Neural cell (in vitro differentiated cells): Measurements from ENCODE around the gene ACIN1. TPM values are rescaled to one million over a fixed set of nuclear protein-coding genes. Genes with fewer than 3 reads are reported as not detected.

Experiments used
- H2AFZ ChIP-seq: fragments of 200-600, 300-800 bp; sonication (generic), shearing (Covaris generic); 2 replicates; pipeline ENCODE4 v1.6.0; 2014; ENCODE audit warnings: low read depth, mild to moderate bottlenecking, antibody characterized with exemption, low read length, moderate library complexity
- H3F3A ChIP-seq: fragments of 200-600 bp; shearing (Covaris generic); 2 replicates; pipeline ENCODE4 v1.6.1; 2016; ENCODE audit warnings: mild to moderate bottlenecking, moderate library complexity, mixed read lengths, antibody characterized with exemption, low read length; ENCODE audit not compliant: insufficient read depth, poor library complexity, severe bottlenecking
- H3K27ac ChIP-seq: fragments of 200-600, 300-800 bp; sonication (generic), shearing (Covaris generic); 2 replicates; pipeline ENCODE4 v1.5.1; 2014; ENCODE audit warnings: mild to moderate bottlenecking, low read length, moderate library complexity
- H3K27me3 ChIP-seq: fragments of 300-800, 200-600 bp; sonication (generic), shearing (Covaris generic); 2 replicates; pipeline ENCODE4 v1.6.0; 2014; ENCODE audit warnings: mild to moderate bottlenecking, low read depth, low read length, moderate library complexity; ENCODE audit not compliant: insufficient read depth
- H3K36me3 ChIP-seq: fragments of 300-800, 200-600 bp; sonication (generic), shearing (Covaris generic); 2 replicates; pipeline ENCODE4 v1.5.1; 2014; ENCODE audit warnings: mild to moderate bottlenecking, antibody characterized with exemption, low read length, moderate library complexity; ENCODE audit not compliant: insufficient read depth
- H3K4me2 ChIP-seq: fragments of 300-800, 200-600 bp; sonication (generic), shearing (Covaris generic); 2 replicates; pipeline ENCODE4 v1.6.0; 2014; ENCODE audit warnings: mild to moderate bottlenecking, low read length
- H3K4me3 ChIP-seq: fragments of 300-800, 200-600 bp; sonication (generic), shearing (Covaris generic); 2 replicates; pipeline ENCODE4 v1.5.1; 2014; ENCODE audit warnings: mild to moderate bottlenecking, low read length, moderate library complexity
- H3K79me2 ChIP-seq: fragments of 200-600 bp; shearing (Covaris generic); replicated peaks from 2 replicates; pipeline ENCODE4 v1.6.0; 2014; ENCODE audit warnings: mild to moderate bottlenecking, low read length, moderate library complexity; ENCODE audit not compliant: insufficient read depth
- H3K9ac ChIP-seq: fragments of 300-800, 200-600 bp; sonication (generic), shearing (Covaris generic); 2 replicates; pipeline ENCODE4 v1.6.1; 2016; ENCODE audit warnings: mild to moderate bottlenecking, low read length, mixed read lengths
- H3K9me2 ChIP-seq: fragments of 200-600 bp; shearing (Covaris generic); 2 replicates; pipeline ENCODE4 v1.6.1; 2016; ENCODE audit warnings: mild to moderate bottlenecking, low read length, mixed read lengths; ENCODE audit not compliant: insufficient read depth
- H3K9me3 ChIP-seq: fragments of 200-600, 300-800 bp; sonication (generic), shearing (Covaris generic); 2 replicates; pipeline ENCODE4 v1.6.1; 2016; ENCODE audit warnings: mild to moderate bottlenecking, mixed run types, low read length, moderate library complexity, mixed read lengths
- H4K20me1 ChIP-seq: fragments of 200-600 bp; shearing (Covaris generic); 2 replicates; pipeline ENCODE4 v1.6.1; 2016; ENCODE audit warnings: mild to moderate bottlenecking, mixed run types; ENCODE audit not compliant: insufficient read depth
- CTCF ChIP-seq: fragments of 450-650 bp; IDR thresholded peaks from 2 replicates; pipeline ENCODE4 v1.5.1; 2014; ENCODE audit warnings: antibody characterized with exemption, mild to moderate bottlenecking, moderate library complexity; ENCODE audit not compliant: poor library complexity, severe bottlenecking
- EP300 ChIP-seq: fragments of 450-650 bp; conservative IDR thresholded peaks from 2 replicates; pipeline ENCODE4 v1.6.1; 2014; ENCODE audit warnings: antibody characterized with exemption, mild to moderate bottlenecking, moderate library complexity; ENCODE audit not compliant: poor library complexity, severe bottlenecking
- EZH2 ChIP-seq: fragments of 200-600, 300-800 bp; shearing (Covaris generic), sonication (generic); IDR thresholded peaks from 2 replicates; pipeline ENCODE4 v1.6.1; 2014; ENCODE audit warnings: antibody characterized with exemption, low read length, borderline replicate concordance, mild to moderate bottlenecking; ENCODE audit not compliant: insufficient read depth, poor library complexity, severe bottlenecking
- MXI1 ChIP-seq: fragments of 450-650 bp; conservative IDR thresholded peaks from 2 replicates; pipeline ENCODE4 v1.6.1; 2014; ENCODE audit warnings: antibody characterized with exemption, mild to moderate bottlenecking; ENCODE audit not compliant: poor library complexity, severe bottlenecking
- POLR2AphosphoS5 ChIP-seq: IDR thresholded peaks from 2 replicates; pipeline ENCODE4 v1.6.1; 2012
- RAD21 ChIP-seq: fragments of 450-650 bp; conservative IDR thresholded peaks from 2 replicates; pipeline ENCODE4 v1.6.1; 2014; ENCODE audit warnings: antibody characterized with exemption, mild to moderate bottlenecking, moderate library complexity
- REST ChIP-seq: IDR thresholded peaks from 2 replicates; pipeline ENCODE4 v1.6.1; 2012; ENCODE audit warnings: borderline replicate concordance
- SMC3 ChIP-seq: fragments of 450-650 bp; conservative IDR thresholded peaks from 2 replicates; pipeline ENCODE4 v1.6.1; 2014; ENCODE audit warnings: antibody characterized with exemption, mild to moderate bottlenecking, moderate library complexity; ENCODE audit not compliant: poor library complexity
- TAF1 ChIP-seq: IDR thresholded peaks from 2 replicates; pipeline ENCODE4 v1.6.1; 2012; ENCODE audit warnings: low read depth
- polyA plus RNA-seq: library from polyadenylated mRNA; depleted of rRNA; stranded (reverse); fragments of >200 nt; gene quantifications from 2 replicates; pipeline ENCODE4 v1.2.3, GENCODE V29; 2014

Gene ACIN1
- polyA plus RNA-seq, 1 donor from 2014 or later, result 143 TPM

- Histone ChIP-seq H3K27ac (no peak overlapping the region), H3K9ac (no peak overlapping the region), H3K4me3 (no peak overlapping the region)
These were observed 24.7 kb upstream of the ACIN1 start for GRCh38 chr14:23119363-23120327.

More at GRCh38 chr14:23119363-23120327, 24.7 kb upstream of the ACIN1 start:
- Histone ChIP-seq H3F3A (no peaks in the 10 kb centered on the region), H3K27me3 (no peaks in the 10 kb centered on the region), H3K9me2 (no peaks in the 10 kb centered on the region), H3K36me3 (no peaks in the 10 kb centered on the region), H3K9me3 (no peaks in the 10 kb centered on the region), H4K20me1 (no peaks in the 10 kb centered on the region), H3K79me2 (no peaks in the 10 kb centered on the region), H3K4me2 (no peak overlapping the region), H2AFZ (no peak overlapping the region)
- TF ChIP-seq POLR2AphosphoS5 (no peak), EP300 (no peak), EZH2 (no peak), MXI1 (no peak), REST (no peak), CTCF (no peak), RAD21 (no peak), TAF1 (no peak), SMC3 (no peak)
